IPS-20b (cell line): ENCODE measurements around the gene CNOT4.
"Not testable (repeated sequence)": the region's sequence is repeated elsewhere in the genome, so short reads cannot be mapped to it uniquely, and the experiment has no call there.

ENCODE experiments used
- H3K27ac ChIP-seq: one replicate; pipeline ENCODE4 v1.5.1; 2013; ENCODE audit warnings: low read length
- H3K27me3 ChIP-seq: 2 replicates; pipeline ENCODE4 v1.6.1; 2013; ENCODE audit warnings: mild to moderate bottlenecking, low read length, inconsistent platforms; ENCODE audit not compliant: insufficient read depth
- H3K36me3 ChIP-seq: 2 replicates; pipeline ENCODE4 v1.6.1; 2013; ENCODE audit warnings: low read depth, mild to moderate bottlenecking, inconsistent platforms, low read length, moderate library complexity; ENCODE audit not compliant: insufficient read depth
- H3K4me1 ChIP-seq: 2 replicates; pipeline ENCODE4 v1.6.1; 2013; ENCODE audit warnings: mild to moderate bottlenecking, control low read depth, inconsistent platforms, low read length, moderate library complexity; ENCODE audit not compliant: insufficient read depth
- H3K4me3 ChIP-seq: 2 replicates; pipeline ENCODE4 v1.5.1; 2013; ENCODE audit warnings: mild to moderate bottlenecking, low read length, inconsistent platforms
- H3K9ac ChIP-seq: 2 replicates; pipeline ENCODE4 v1.6.1; 2013; ENCODE audit warnings: low read depth, mild to moderate bottlenecking, inconsistent platforms, low read length, moderate library complexity
- H3K9me3 ChIP-seq: 2 replicates; pipeline ENCODE4 v1.6.1; 2013; ENCODE audit warnings: mild to moderate bottlenecking, low read depth, low read length, inconsistent platforms; ENCODE audit not compliant: insufficient read depth

Gene CNOT4

DNA sequence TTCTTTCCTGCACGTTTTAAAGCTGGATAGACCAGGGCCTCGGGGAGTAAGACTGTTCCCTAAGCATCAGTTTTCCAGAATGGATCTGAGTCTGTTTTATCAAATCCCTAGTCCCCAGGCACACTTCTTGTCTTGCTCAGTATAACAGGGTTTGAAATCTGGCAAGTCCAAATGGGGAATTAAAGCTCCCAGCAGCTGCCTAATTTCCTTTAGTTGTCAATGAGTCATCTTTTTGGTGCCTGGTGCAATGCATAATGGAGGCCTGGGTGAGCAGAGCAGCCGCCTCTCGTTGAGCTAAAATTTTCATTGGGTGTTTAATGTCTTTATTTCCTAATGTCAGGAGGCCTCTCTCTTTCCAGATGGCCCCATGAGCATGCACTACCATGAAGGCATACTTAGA lies 188.3 kb downstream of the CNOT4 start:
- Histone ChIP-seq H3K9me3 (peaks cover 5% of the 10 kb centered on the region), H3K4me3 (no peak overlapping the region), H3K27ac (no peak overlapping the region), H3K9ac (no peak overlapping the region), H3K27me3 (no peaks in the 10 kb centered on the region), H3K36me3 (no peaks in the 10 kb centered on the region), H3K4me1 (no peaks in the 10 kb centered on the region)

DNA sequence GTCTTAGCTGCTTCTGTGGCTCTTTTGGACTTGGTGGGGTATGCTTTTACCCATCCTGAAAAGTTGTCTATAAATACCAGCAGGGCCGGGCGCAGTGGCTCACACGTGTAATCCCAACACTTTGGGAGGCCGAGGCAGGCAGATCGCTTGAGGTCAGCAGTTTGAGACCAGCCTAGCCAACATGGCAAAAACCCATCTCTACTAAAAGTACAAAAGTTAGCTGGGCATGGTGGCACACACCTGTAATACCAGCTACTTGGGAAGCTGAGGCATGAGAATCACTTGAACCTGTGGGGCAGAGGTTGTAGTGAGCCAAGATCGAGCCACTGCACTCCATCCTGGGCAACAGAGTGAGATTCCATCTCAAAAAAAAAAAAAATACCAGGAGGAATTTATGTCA lies 188.9 kb downstream of the CNOT4 start:
- H3K9me3 ChIP-seq, H3K4me3 ChIP-seq, H3K27ac ChIP-seq, H3K4me1 ChIP-seq, H3K27me3 ChIP-seq, H3K9ac ChIP-seq, H3K36me3 ChIP-seq: not testable (repeated sequence)

DNA sequence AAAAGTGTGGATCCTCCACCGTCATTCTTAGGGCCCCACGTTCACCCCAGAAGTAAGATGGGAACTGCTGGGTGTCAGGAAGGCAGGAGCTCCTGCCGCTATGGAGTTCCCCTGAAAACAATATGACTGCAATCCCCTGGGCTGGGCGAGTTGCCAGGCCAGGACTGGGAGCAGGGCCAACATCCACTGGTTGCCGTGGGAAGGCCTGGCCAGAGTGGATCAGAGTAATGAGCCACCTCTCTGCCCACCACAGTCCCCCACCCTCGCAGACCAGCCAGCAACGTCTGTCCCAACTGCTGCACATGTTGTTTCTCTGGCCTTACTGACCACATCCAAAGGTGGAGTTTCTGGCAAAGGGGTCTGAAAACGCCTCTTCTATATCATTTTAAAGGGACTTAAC lies 189.6 kb downstream of the CNOT4 start:
- Histone ChIP-seq H3K9ac (no peak overlapping the region), H3K4me3 (no peak overlapping the region), H3K27ac (no peak overlapping the region), H3K9me3 (peaks cover 5% of the 10 kb centered on the region), H3K4me1 (no peaks in the 10 kb centered on the region), H3K27me3 (no peaks in the 10 kb centered on the region), H3K36me3 (no peaks in the 10 kb centered on the region)

DNA sequence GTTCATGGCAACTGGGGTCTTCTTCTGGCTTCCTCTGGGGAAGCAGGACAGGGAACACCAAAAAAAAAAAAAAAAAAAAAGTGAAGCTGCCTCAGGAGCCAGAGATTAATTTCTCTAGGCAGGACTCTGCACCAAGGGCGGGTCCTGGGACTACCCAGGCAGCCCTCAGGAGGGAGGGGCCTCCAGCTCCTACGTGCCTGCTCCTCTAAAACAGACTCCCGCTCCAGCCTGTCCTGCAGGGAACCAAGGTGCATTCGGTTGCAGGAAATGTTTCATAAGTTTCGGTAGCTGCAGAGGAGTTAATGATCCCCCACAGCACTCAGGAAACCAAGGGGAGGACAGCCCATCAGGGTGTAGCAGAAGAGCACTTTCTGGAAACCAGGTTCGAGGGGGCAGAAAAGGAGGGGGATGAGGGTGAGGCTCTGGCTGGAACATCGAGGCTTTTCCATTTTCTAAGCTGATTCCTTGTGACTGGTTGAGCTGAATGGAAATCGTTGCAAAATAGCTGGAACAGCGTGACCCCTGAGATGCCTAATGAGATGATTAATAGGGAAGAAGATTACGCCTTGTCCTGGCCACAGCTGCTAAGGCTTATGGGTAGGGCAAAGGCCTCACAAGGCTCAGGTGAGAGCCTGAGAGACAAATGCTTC lies 192.1 kb downstream of the CNOT4 start:
- no peak overlapping the region for H3K27ac ChIP-seq
- no peaks in the 10 kb centered on the region for H3K4me1 ChIP-seq
- no peaks in the 10 kb centered on the region for H3K9me3 ChIP-seq
- no peak overlapping the region for H3K4me3 ChIP-seq
- H3K27me3 ChIP-seq: no peaks in the 10 kb centered on the region
- no peak overlapping the region for H3K9ac ChIP-seq
- H3K36me3 ChIP-seq: no peaks in the 10 kb centered on the region

- H3K36me3 ChIP-seq: no peaks in the 10 kb centered on the region
- no peaks in the 10 kb centered on the region for H3K4me1 ChIP-seq
- no peak overlapping the region for H3K9ac ChIP-seq
- no peaks in the 10 kb centered on the region for H3K27me3 ChIP-seq
- no peak overlapping the region for H3K4me3 ChIP-seq
- H3K27ac ChIP-seq: no peak overlapping the region
- H3K9me3 ChIP-seq: no peaks in the 10 kb centered on the region
Observed at GRCh38 chr7:135316648-135317313, 193.1 kb downstream of the CNOT4 start.

- H3K36me3 ChIP-seq: no peaks in the 10 kb centered on the region
- no peak overlapping the region for H3K27ac ChIP-seq
- no peaks in the 10 kb centered on the region for H3K9me3 ChIP-seq
- no peak overlapping the region for H3K9ac ChIP-seq
- H3K27me3 ChIP-seq: no peaks in the 10 kb centered on the region
- H3K4me1 ChIP-seq: no peaks in the 10 kb centered on the region
- H3K4me3 ChIP-seq: no peak overlapping the region
Observed at GRCh38 chr7:135313971-135314370, 195.9 kb downstream of the CNOT4 start.
